Chondrocyte (in vitro differentiated cells): ENCODE results near the gene KCNK16. TPM values are rescaled to one million over a fixed set of nuclear protein-coding genes. Genes with fewer than 3 reads are reported as not detected.

ENCODE experiments used
- DNase-seq: peaks from one replicate; pipeline ENCODE4 v3.0.0; 2021; ENCODE audit warnings: mixed read lengths, low spot score
- H3K27ac Mint-ChIP-seq: one replicate; pipeline ENCODE4 v1.8.0; 2021; ENCODE audit warnings: mild to moderate bottlenecking, moderate library complexity, mixed read lengths; ENCODE audit not compliant: unreplicated experiment
- H3K27me3 Mint-ChIP-seq: 2 replicates; pipeline ENCODE4 v1.8.0; 2021; ENCODE audit warnings: low read depth, mixed read lengths
- H3K36me3 Mint-ChIP-seq: 2 replicates; pipeline ENCODE4 v1.8.0; 2021; ENCODE audit warnings: low read depth, mixed read lengths
- H3K4me1 Mint-ChIP-seq: 2 replicates; pipeline ENCODE4 v1.8.0; 2021; ENCODE audit warnings: low read depth, mild to moderate bottlenecking, mixed read lengths
- H3K4me3 Mint-ChIP-seq: one replicate; pipeline ENCODE4 v1.8.0; 2021; ENCODE audit warnings: mild to moderate bottlenecking, moderate library complexity, mixed read lengths; ENCODE audit not compliant: unreplicated experiment
- H3K9me3 Mint-ChIP-seq: 2 replicates; pipeline ENCODE4 v1.8.0; 2021; ENCODE audit warnings: low read depth, mixed read lengths
- CTCF ChIP-seq: fragments of 200-600 bp; sonication (generic); IDR thresholded peaks from 2 replicates; pipeline ENCODE4 v1.5.0; 2021; ENCODE audit warnings: antibody characterized with exemption, mild to moderate bottlenecking, moderate library complexity
- total RNA-seq: library from RNA; stranded (reverse); gene quantifications from 3 replicates; pipeline ENCODE4 v1.2.1, GENCODE V29; 2021

KCNK16 gene
- total RNA-seq, 1 donor from 2014 or later: not detected

- no peak for DNase-seq
- H3K4me3 Mint-ChIP-seq: no peak overlapping the region
- no peaks in the 10 kb centered on the region for H3K4me1 Mint-ChIP-seq
- H3K27ac Mint-ChIP-seq: no peak overlapping the region
- H3K36me3 Mint-ChIP-seq: no peaks in the 10 kb centered on the region
- H3K9me3 Mint-ChIP-seq: no peaks in the 10 kb centered on the region
- TF ChIP-seq CTCF: no peak
- H3K27me3 Mint-ChIP-seq: peaks cover 36% of the 10 kb centered on the region
Measured at GRCh38 chr6:39274903-39275302, 47.6 kb downstream of the KCNK16 start.

DNA sequence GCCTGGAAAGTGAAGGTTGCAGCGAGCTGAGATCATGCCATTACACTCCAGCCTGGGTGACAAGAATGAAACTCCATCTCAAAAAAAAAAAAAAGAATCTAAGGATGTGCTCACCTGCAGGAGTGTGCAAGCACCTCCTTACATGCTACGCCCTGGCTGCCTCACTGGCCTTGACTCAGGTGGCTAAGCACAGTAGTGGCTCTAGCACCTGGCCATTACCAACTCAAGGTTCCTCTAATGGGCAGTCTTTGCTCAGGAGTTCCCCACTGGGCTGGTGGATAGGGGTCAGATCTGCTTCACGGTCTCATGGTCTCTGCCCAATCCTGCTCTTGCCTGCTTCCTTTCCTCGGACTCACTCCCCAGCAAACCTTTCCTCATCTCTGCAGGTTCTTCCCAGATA is 48.0 kb downstream of the KCNK16 start:
- H3K27me3 Mint-ChIP-seq: peaks cover 36% of the 10 kb centered on the region
- H3K36me3 Mint-ChIP-seq: no peaks in the 10 kb centered on the region
- TF ChIP-seq CTCF: no peak
- DNase-seq: no peak
- H3K27ac Mint-ChIP-seq: no peak overlapping the region
- no peaks in the 10 kb centered on the region for H3K9me3 Mint-ChIP-seq
- H3K4me3 Mint-ChIP-seq: no peak overlapping the region
- H3K4me1 Mint-ChIP-seq: no peaks in the 10 kb centered on the region

DNA sequence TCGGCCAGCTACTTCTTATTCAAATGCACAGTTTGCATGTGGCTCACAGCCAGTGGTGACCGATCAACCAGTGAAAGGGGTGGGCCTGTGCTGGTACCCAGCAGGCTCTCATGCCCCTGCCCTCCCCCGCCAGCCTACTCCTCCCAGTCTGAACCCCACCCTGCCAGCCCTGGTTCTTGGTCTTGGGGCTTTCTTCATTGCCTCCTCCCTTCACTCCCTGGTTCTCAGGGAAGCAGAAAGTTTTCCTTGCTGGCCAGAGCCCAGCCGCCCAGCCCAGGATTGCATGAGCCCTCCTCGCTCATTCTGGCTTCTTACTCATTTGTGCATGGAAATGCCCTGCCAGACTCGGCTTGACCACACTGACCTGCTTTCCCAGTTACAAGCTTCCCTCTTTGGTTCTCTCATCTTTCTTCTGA is 49.1 kb downstream of the KCNK16 start:
- no peak overlapping the region for H3K27ac Mint-ChIP-seq
- H3K4me1 Mint-ChIP-seq: no peaks in the 10 kb centered on the region
- H3K9me3 Mint-ChIP-seq: no peaks in the 10 kb centered on the region
- H3K36me3 Mint-ChIP-seq: no peaks in the 10 kb centered on the region
- no peak for TF ChIP-seq CTCF
- H3K27me3 Mint-ChIP-seq: peaks cover 36% of the 10 kb centered on the region
- no peak overlapping the region for H3K4me3 Mint-ChIP-seq
- no peak for DNase-seq

GRCh38 chr6:39269961-39270360 is 52.5 kb downstream of the KCNK16 start:
- Mint-ChIP-seq H3K4me1 (no peaks in the 10 kb centered on the region), H3K27ac (no peak overlapping the region), H3K9me3 (no peaks in the 10 kb centered on the region), H3K36me3 (no peaks in the 10 kb centered on the region), H3K4me3 (no peak overlapping the region), H3K27me3 (peaks cover 27% of the 10 kb centered on the region)
- no peak for DNase-seq
- TF ChIP-seq CTCF: no peak

DNA sequence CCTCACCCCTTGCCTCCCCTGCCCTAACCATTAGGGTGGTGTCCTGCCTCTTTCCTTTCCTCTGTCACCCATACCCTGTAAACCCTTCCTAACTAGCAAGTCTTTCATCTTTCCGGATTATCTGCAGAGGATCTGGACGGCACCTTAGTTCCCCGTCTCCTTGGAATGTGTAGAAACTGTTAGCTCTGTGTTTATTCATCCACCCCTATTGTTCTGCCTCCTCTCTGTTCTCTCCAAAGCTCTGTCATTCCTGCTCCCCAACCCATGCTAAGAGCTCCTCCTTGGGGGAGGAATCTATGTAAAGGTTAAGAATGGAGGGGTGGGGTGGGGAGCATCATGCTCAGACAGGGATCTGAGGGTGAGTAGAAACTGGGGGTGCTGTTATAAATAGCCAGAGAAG is 53.8 kb downstream of the KCNK16 start:
- Mint-ChIP-seq H3K4me1 (no peaks in the 10 kb centered on the region), H3K27me3 (peaks cover 23% of the 10 kb centered on the region), H3K27ac (no peak overlapping the region), H3K36me3 (no peaks in the 10 kb centered on the region), H3K4me3 (no peak overlapping the region), H3K9me3 (no peaks in the 10 kb centered on the region)
- no peak for TF ChIP-seq CTCF
- no peak for DNase-seq
